ENCODE results near the gene PLD5.

PLD5 gene

DNA sequence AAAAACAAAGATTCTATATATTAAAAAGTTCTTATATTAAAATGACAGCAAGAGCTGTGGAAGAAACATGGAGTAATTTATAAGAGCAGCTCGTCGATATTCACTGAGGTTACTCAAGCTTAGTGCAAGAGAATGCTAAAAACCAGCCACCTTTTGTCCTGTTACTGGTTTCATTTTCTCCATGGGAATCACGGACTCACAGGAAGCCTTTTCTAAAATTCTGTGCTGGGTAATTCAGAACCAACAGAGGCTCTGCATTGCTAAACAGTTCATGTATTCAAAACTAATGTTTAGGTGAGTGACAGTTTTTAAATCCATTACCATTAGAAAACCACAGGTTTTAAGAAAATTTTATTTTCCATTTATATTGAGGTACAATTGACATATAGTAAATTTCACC lies 377.8 kb downstream of the PLD5 start:
- Histone ChIP-seq H3K27me3 (replicated peaks; ENCODE audit: control insufficient read depth, insufficient read depth, low read length, poor library complexity, severe bottlenecking) (no peaks in the 10 kb centered on the region), H3K4me3 (ENCODE audit: insufficient read depth, low read depth, low read length, poor library complexity, severe bottlenecking) (no peak overlapping the region), H3K9me3 (ENCODE audit: control insufficient read depth, low read length) (no peaks in the 10 kb centered on the region), H3K36me3 (ENCODE audit: control insufficient read depth, insufficient read depth, low read length) (no peaks in the 10 kb centered on the region), H3K27ac (ENCODE audit: insufficient read depth, low read length, poor library complexity, severe bottlenecking) (no peak overlapping the region), H3K4me1 (ENCODE audit: control insufficient read depth, insufficient read depth, low read length, poor library complexity, severe bottlenecking) (no peaks in the 10 kb centered on the region)
- DNase-seq: no peak

GRCh38 chr1:242140836-242141235 lies 383.7 kb downstream of the PLD5 start:
- Histone ChIP-seq H3K36me3 (ENCODE audit: control insufficient read depth, insufficient read depth, low read length) (no peaks in the 10 kb centered on the region), H3K4me3 (ENCODE audit: insufficient read depth, low read depth, low read length, poor library complexity, severe bottlenecking) (no peak overlapping the region), H3K4me1 (ENCODE audit: control insufficient read depth, insufficient read depth, low read length, poor library complexity, severe bottlenecking) (no peaks in the 10 kb centered on the region), H3K9me3 (ENCODE audit: control insufficient read depth, low read length) (no peaks in the 10 kb centered on the region), H3K27ac (ENCODE audit: insufficient read depth, low read length, poor library complexity, severe bottlenecking) (no peak overlapping the region), H3K27me3 (replicated peaks; ENCODE audit: control insufficient read depth, insufficient read depth, low read length, poor library complexity, severe bottlenecking) (no peaks in the 10 kb centered on the region)
- DNase-seq: no peak

- no peak for DNase-seq
- Histone ChIP-seq H3K4me1 (ENCODE audit: control insufficient read depth, insufficient read depth, low read length, poor library complexity, severe bottlenecking) (no peaks in the 10 kb centered on the region), H3K27ac (ENCODE audit: insufficient read depth, low read length, poor library complexity, severe bottlenecking) (no peak overlapping the region), H3K27me3 (replicated peaks; ENCODE audit: control insufficient read depth, insufficient read depth, low read length, poor library complexity, severe bottlenecking) (no peaks in the 10 kb centered on the region), H3K36me3 (ENCODE audit: control insufficient read depth, insufficient read depth, low read length) (no peaks in the 10 kb centered on the region), H3K9me3 (ENCODE audit: control insufficient read depth, low read length) (no peaks in the 10 kb centered on the region), H3K4me3 (ENCODE audit: insufficient read depth, low read depth, low read length, poor library complexity, severe bottlenecking) (no peak overlapping the region)
Observed at GRCh38 chr1:242139986-242140385, 384.5 kb downstream of the PLD5 start.

DNA sequence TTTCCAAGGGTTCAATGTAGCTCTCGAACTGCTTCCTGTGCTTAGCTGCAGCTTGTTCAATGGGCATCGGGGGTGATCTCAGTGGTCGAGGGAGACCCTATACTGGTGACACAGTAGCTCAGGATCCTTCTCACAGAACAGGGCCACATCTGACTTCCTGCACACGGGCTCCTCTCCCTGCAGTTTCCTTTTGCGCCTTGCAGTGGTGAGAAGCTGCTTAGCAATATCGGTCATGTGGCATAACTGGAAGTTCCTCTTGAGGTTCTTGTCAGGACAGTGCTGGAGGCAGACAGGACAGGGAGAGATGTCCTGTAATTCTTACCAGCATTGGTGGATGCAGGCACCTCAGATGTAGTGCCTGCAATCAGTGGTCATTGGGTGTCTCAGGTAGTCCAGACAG lies 385.1 kb downstream of the PLD5 start:
- Histone ChIP-seq H3K36me3 (ENCODE audit: control insufficient read depth, insufficient read depth, low read length) (no peaks in the 10 kb centered on the region), H3K27me3 (replicated peaks; ENCODE audit: control insufficient read depth, insufficient read depth, low read length, poor library complexity, severe bottlenecking) (no peaks in the 10 kb centered on the region), H3K4me3 (ENCODE audit: insufficient read depth, low read depth, low read length, poor library complexity, severe bottlenecking) (no peak overlapping the region), H3K9me3 (ENCODE audit: control insufficient read depth, low read length) (no peaks in the 10 kb centered on the region), H3K27ac (ENCODE audit: insufficient read depth, low read length, poor library complexity, severe bottlenecking) (no peak overlapping the region), H3K4me1 (ENCODE audit: control insufficient read depth, insufficient read depth, low read length, poor library complexity, severe bottlenecking) (no peaks in the 10 kb centered on the region)
- no peak for DNase-seq

GRCh38 chr1:242133796-242134195 lies 390.7 kb downstream of the PLD5 start:
- H3K36me3 ChIP-seq (ENCODE audit: control insufficient read depth, insufficient read depth, low read length): no peaks in the 10 kb centered on the region
- H3K4me1 ChIP-seq (ENCODE audit: control insufficient read depth, insufficient read depth, low read length, poor library complexity, severe bottlenecking): no peaks in the 10 kb centered on the region
- H3K27ac ChIP-seq (ENCODE audit: insufficient read depth, low read length, poor library complexity, severe bottlenecking): no peak overlapping the region
- DNase-seq: no peak
- no peak overlapping the region for H3K4me3 ChIP-seq (ENCODE audit: insufficient read depth, low read depth, low read length, poor library complexity, severe bottlenecking)
- H3K9me3 ChIP-seq (ENCODE audit: control insufficient read depth, low read length): no peaks in the 10 kb centered on the region
- no peaks in the 10 kb centered on the region for H3K27me3 ChIP-seq (replicated peaks; ENCODE audit: control insufficient read depth, insufficient read depth, low read length, poor library complexity, severe bottlenecking)

DNA sequence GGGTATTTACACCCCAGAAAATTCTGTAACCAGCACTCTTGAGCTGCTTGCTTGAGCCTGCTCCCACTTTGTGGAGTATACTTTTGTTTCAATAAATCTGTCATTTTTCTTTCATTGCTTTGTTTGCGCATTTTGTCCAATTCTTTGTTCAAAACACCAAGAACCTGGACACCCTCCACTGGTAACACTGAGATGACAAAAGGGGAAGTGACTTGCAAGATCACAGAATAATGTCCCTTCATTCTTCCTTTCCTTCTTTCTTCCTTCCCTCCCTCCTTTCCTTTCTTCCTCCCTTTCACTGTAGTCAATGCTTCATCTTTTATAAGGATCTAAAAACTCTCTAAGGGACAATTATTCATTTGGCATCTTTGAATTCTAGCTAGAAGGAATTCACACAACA lies 391.1 kb downstream of the PLD5 start:
- Histone ChIP-seq H3K27me3 (replicated peaks; ENCODE audit: control insufficient read depth, insufficient read depth, low read length, poor library complexity, severe bottlenecking) (no peaks in the 10 kb centered on the region), H3K4me1 (ENCODE audit: control insufficient read depth, insufficient read depth, low read length, poor library complexity, severe bottlenecking) (no peaks in the 10 kb centered on the region), H3K4me3 (ENCODE audit: insufficient read depth, low read depth, low read length, poor library complexity, severe bottlenecking) (no peak overlapping the region), H3K27ac (ENCODE audit: insufficient read depth, low read length, poor library complexity, severe bottlenecking) (no peak overlapping the region), H3K9me3 (ENCODE audit: control insufficient read depth, low read length) (no peaks in the 10 kb centered on the region), H3K36me3 (ENCODE audit: control insufficient read depth, insufficient read depth, low read length) (no peaks in the 10 kb centered on the region)
- no peak for DNase-seq

DNA sequence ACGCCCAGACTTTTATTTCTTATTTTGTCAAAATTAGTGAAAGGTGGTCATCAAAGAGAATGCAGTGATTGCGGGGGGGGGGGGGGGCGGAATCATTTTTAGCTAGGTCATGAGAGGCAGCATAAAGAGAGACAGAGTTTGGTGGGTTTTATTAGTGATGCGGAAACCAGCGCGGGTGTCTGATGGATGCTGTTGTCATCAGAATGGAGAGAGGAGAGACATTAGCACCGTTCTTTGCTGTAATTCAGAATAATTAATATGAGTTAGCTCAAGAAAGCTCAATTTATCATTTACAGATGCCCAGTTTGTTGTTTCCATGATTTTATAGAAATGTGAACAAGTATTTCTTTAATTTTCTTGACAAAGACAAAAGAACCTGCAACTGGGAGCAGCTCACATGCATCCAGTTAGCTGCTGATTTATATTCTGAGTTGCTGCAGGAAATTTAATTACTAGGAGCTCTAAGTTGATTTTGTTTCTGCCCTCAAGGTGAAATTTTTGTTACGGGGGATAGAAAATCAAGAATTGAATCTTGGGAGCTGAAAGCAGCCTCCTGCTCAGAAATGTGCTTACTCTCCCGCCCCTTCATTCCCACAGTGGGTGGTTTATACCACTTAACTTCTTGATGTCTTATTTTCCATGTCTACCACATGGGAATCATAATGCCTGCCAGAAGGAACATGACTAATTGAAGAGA lies 392.2 kb downstream of the PLD5 start:
- DNase-seq: no peak

GRCh38 chr1:242128951-242129502 lies 395.5 kb downstream of the PLD5 start:
- H3K4me1 ChIP-seq (ENCODE audit: control insufficient read depth, insufficient read depth, low read length, poor library complexity, severe bottlenecking): no peaks in the 10 kb centered on the region
- no peak overlapping the region for H3K27ac ChIP-seq (ENCODE audit: insufficient read depth, low read length, poor library complexity, severe bottlenecking)
- no peak for DNase-seq
- H3K4me3 ChIP-seq (ENCODE audit: insufficient read depth, low read depth, low read length, poor library complexity, severe bottlenecking): no peak overlapping the region
- H3K36me3 ChIP-seq (ENCODE audit: control insufficient read depth, insufficient read depth, low read length): no peaks in the 10 kb centered on the region
- H3K27me3 ChIP-seq (replicated peaks; ENCODE audit: control insufficient read depth, insufficient read depth, low read length, poor library complexity, severe bottlenecking): no peaks in the 10 kb centered on the region
- no peaks in the 10 kb centered on the region for H3K9me3 ChIP-seq (ENCODE audit: control insufficient read depth, low read length)

More for the DNA sequence above, 392.2 kb downstream of the PLD5 start:
- Histone ChIP-seq H3K36me3 (ENCODE audit: control insufficient read depth, insufficient read depth, low read length) (no peaks in the 10 kb centered on the region), H3K27ac (ENCODE audit: insufficient read depth, low read length, poor library complexity, severe bottlenecking) (no peak overlapping the region), H3K9me3 (ENCODE audit: control insufficient read depth, low read length) (no peaks in the 10 kb centered on the region), H3K4me3 (ENCODE audit: insufficient read depth, low read depth, low read length, poor library complexity, severe bottlenecking) (no peak overlapping the region), H3K27me3 (replicated peaks; ENCODE audit: control insufficient read depth, insufficient read depth, low read length, poor library complexity, severe bottlenecking) (no peaks in the 10 kb centered on the region), H3K4me1 (ENCODE audit: control insufficient read depth, insufficient read depth, low read length, poor library complexity, severe bottlenecking) (no peaks in the 10 kb centered on the region)

DNA sequence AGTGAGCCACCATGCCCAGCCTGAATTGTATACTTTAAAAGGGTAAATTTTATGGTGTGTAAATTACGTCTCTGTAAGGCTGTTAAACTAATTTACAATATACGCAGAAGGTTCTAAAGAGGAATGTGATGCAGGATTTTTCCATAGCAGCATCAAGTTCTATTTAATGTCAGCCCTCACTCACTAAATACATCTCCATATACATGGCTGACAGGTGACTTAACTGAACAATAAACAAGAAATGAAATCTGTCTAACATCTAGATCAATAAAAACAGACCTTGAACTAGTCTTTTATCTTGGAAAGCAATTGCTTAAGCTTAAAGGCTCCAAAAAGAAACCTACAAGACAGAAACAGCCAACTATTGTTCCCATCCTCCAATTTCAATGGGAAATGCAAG lies 404.1 kb downstream of the PLD5 start:
- no peak for DNase-seq
- H3K36me3 ChIP-seq (ENCODE audit: control insufficient read depth, insufficient read depth, low read length): no peaks in the 10 kb centered on the region
- H3K27me3 ChIP-seq (replicated peaks; ENCODE audit: control insufficient read depth, insufficient read depth, low read length, poor library complexity, severe bottlenecking): no peaks in the 10 kb centered on the region
- H3K9me3 ChIP-seq (ENCODE audit: control insufficient read depth, low read length): no peaks in the 10 kb centered on the region
- no peak overlapping the region for H3K27ac ChIP-seq (ENCODE audit: insufficient read depth, low read length, poor library complexity, severe bottlenecking)
- H3K4me1 ChIP-seq (ENCODE audit: control insufficient read depth, insufficient read depth, low read length, poor library complexity, severe bottlenecking): no peaks in the 10 kb centered on the region
- H3K4me3 ChIP-seq (ENCODE audit: insufficient read depth, low read depth, low read length, poor library complexity, severe bottlenecking): no peak overlapping the region

- no peak overlapping the region for H3K27ac ChIP-seq (ENCODE audit: insufficient read depth, low read length, poor library complexity, severe bottlenecking)
- no peaks in the 10 kb centered on the region for H3K4me1 ChIP-seq (ENCODE audit: control insufficient read depth, insufficient read depth, low read length, poor library complexity, severe bottlenecking)
- H3K9me3 ChIP-seq (ENCODE audit: control insufficient read depth, low read length): no peaks in the 10 kb centered on the region
- H3K27me3 ChIP-seq (replicated peaks; ENCODE audit: control insufficient read depth, insufficient read depth, low read length, poor library complexity, severe bottlenecking): no peaks in the 10 kb centered on the region
- DNase-seq: no peak
- no peaks in the 10 kb centered on the region for H3K36me3 ChIP-seq (ENCODE audit: control insufficient read depth, insufficient read depth, low read length)
- H3K4me3 ChIP-seq (ENCODE audit: insufficient read depth, low read depth, low read length, poor library complexity, severe bottlenecking): no peak overlapping the region
Observed at GRCh38 chr1:242100921-242101320, 423.6 kb downstream of the PLD5 start.

Data from effector memory CD4-positive, alpha-beta T cell (primary cell).